Liver (tissue), 3 donors: ENCODE results near the gene ALAS1.

Source experiments
- EGR1 ChIP-seq, 2 donors: IDR thresholded peaks; 2 replicates each; pipeline ENCODE4 v1.6.1; 2016 to 2018; ENCODE audit warnings: antibody characterized with exemption in 2 of 2, low read depth in 2 of 2
- RAD21 ChIP-seq, 2 donors: IDR thresholded peaks; 2 replicates each; pipeline ENCODE4 v1.6.1; 2016; ENCODE audit warnings: antibody characterized with exemption in 2 of 2, mild to moderate bottlenecking in 2 of 2
- SP1 ChIP-seq: IDR thresholded peaks from 2 replicates; pipeline ENCODE4 v1.6.1; 2018; ENCODE audit warnings: antibody characterized with exemption, mild to moderate bottlenecking
- TAF1 ChIP-seq: conservative IDR thresholded peaks from 2 replicates; pipeline ENCODE4 v1.6.1; 2016; ENCODE audit warnings: antibody characterized with exemption, mild to moderate bottlenecking
- TF ChIP-seq, protein P1 (sequence below): IDR thresholded peaks from 2 replicates; pipeline ENCODE4 v1.6.1; 2016; ENCODE audit warnings: antibody characterized with exemption
- TF ChIP-seq, protein P2 (sequence below): fragments of 150-350 bp; IDR thresholded peaks from 2 replicates; pipeline ENCODE4 v1.5.1; 2017; ENCODE audit warnings: improper control_type of control experiment, low read depth, low read length; ENCODE audit not compliant: missing input control
- TF ChIP-seq, protein P3 (sequence below): IDR thresholded peaks from 2 replicates; pipeline ENCODE4 v1.6.1; 2016; ENCODE audit warnings: antibody characterized with exemption
- donor health status: healthy.
- donor health status: healthy.

DNA sequence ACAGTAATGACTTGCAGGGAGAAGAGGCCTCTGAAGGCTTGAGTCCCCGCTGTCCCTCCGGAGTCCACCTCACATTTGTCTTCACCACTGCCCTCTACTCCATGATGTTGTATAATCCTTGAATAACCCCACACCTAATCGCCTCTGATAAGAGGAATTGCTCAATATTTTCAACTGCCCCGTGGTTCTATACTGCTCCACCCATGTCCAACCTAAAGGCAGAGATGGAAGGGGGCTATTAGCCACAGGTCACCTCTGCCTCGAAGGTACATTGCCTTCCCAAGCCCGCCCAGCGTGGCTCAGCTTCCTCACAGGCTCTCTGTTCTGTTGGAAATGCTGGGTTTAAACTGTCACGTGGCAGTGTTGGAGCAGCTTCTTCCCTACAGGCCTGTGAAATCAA is 15.0 kb downstream of the ALAS1 start:
- TF ChIP-seq TAF1 = no peak
- TF ChIP-seq, protein P1, sequence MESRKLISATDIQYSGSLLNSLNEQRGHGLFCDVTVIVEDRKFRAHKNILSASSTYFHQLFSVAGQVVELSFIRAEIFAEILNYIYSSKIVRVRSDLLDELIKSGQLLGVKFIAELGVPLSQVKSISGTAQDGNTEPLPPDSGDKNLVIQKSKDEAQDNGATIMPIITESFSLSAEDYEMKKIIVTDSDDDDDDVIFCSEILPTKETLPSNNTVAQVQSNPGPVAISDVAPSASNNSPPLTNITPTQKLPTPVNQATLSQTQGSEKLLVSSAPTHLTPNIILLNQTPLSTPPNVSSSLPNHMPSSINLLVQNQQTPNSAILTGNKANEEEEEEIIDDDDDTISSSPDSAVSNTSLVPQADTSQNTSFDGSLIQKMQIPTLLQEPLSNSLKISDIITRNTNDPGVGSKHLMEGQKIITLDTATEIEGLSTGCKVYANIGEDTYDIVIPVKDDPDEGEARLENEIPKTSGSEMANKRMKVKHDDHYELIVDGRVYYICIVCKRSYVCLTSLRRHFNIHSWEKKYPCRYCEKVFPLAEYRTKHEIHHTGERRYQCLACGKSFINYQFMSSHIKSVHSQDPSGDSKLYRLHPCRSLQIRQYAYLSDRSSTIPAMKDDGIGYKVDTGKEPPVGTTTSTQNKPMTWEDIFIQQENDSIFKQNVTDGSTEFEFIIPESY = no peak
- TF ChIP-seq, protein P2, sequence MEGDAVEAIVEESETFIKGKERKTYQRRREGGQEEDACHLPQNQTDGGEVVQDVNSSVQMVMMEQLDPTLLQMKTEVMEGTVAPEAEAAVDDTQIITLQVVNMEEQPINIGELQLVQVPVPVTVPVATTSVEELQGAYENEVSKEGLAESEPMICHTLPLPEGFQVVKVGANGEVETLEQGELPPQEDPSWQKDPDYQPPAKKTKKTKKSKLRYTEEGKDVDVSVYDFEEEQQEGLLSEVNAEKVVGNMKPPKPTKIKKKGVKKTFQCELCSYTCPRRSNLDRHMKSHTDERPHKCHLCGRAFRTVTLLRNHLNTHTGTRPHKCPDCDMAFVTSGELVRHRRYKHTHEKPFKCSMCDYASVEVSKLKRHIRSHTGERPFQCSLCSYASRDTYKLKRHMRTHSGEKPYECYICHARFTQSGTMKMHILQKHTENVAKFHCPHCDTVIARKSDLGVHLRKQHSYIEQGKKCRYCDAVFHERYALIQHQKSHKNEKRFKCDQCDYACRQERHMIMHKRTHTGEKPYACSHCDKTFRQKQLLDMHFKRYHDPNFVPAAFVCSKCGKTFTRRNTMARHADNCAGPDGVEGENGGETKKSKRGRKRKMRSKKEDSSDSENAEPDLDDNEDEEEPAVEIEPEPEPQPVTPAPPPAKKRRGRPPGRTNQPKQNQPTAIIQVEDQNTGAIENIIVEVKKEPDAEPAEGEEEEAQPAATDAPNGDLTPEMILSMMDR = no peak
- TF ChIP-seq SP1 = no peak
- no peak for TF ChIP-seq EGR1 (IDR thresholded peaks at IDR 0.05; ENCODE audit: low read depth in 2 of 2)
- TF ChIP-seq, protein P3, sequence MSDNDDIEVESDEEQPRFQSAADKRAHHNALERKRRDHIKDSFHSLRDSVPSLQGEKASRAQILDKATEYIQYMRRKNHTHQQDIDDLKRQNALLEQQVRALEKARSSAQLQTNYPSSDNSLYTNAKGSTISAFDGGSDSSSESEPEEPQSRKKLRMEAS = no peak
- TF ChIP-seq RAD21 (IDR thresholded peaks at IDR 0.05) = no peak
